Neural progenitor cell (in vitro differentiated cells): Measurements from ENCODE around the gene NKX6-1. TPM values are rescaled to one million over a fixed set of nuclear protein-coding genes. Genes with fewer than 3 reads are reported as not detected.

ENCODE experiments used
- DNase-seq: peaks from one replicate; pipeline ENCODE4 v3.0.0-alpha.2; 2016; ENCODE audit warnings: low spot score
- H2AFZ ChIP-seq: fragments of 200-600 bp; sonication (generic); replicated peaks from 2 replicates; pipeline ENCODE4 v1.6.1; 2016; ENCODE audit warnings: antibody characterized with exemption
- H3F3A ChIP-seq: fragments of 200-600 bp; sonication (generic); 2 replicates; pipeline ENCODE4 v1.6.1; 2016; ENCODE audit warnings: antibody characterized with exemption, low read depth
- H3K27ac ChIP-seq: fragments of 200-600 bp; sonication (generic); 2 replicates; pipeline ENCODE4 v1.5.1; 2016; ENCODE audit warnings: mild to moderate bottlenecking
- H3K27me3 ChIP-seq: fragments of 200-600 bp; sonication (generic); 2 replicates; pipeline ENCODE4 v1.6.1; 2016; ENCODE audit warnings: mild to moderate bottlenecking, moderate library complexity
- H3K36me3 ChIP-seq: fragments of 200-600 bp; sonication (generic); 2 replicates; pipeline ENCODE4 v1.5.1; 2016
- H3K4me1 ChIP-seq: fragments of 200-600 bp; sonication (generic); 2 replicates; pipeline ENCODE4 v1.6.1; 2016; ENCODE audit warnings: mixed run types
- H3K4me2 ChIP-seq: fragments of 200-600 bp; sonication (generic); 2 replicates; pipeline ENCODE4 v1.6.1; 2016
- H3K4me3 ChIP-seq: fragments of 200-600 bp; sonication (generic); 2 replicates; pipeline ENCODE4 v1.5.1; 2016
- H3K79me2 ChIP-seq: fragments of 200-600 bp; sonication (generic); 2 replicates; pipeline ENCODE4 v1.6.1; 2016; ENCODE audit warnings: low read depth
- H3K9ac ChIP-seq: fragments of 200-600 bp; sonication (generic); 2 replicates; pipeline ENCODE4 v1.6.1; 2016
- H3K9me3 ChIP-seq: fragments of 200-600 bp; sonication (generic); 2 replicates; pipeline ENCODE4 v1.5.1; 2016; ENCODE audit warnings: low read depth
- H4K20me1 ChIP-seq: fragments of 200-600 bp; sonication (generic); 2 replicates; pipeline ENCODE4 v1.6.1; 2016; ENCODE audit warnings: low read depth
- H3K27ac Mint-ChIP-seq: 3 replicates; pipeline ENCODE4 v1.8.0; 2021; ENCODE audit warnings: mixed read lengths
- H3K27me3 Mint-ChIP-seq: 2 replicates; pipeline ENCODE4 v1.8.0; 2022; ENCODE audit warnings: low read depth, mild to moderate bottlenecking, inconsistent platforms, moderate library complexity, mixed read lengths; ENCODE audit not compliant: insufficient read depth
- H3K36me3 Mint-ChIP-seq: 3 replicates; pipeline ENCODE4 v1.8.0; 2021; ENCODE audit warnings: mixed read lengths
- H3K4me1 Mint-ChIP-seq: 3 replicates; pipeline ENCODE4 v1.8.0; 2021; ENCODE audit warnings: mixed read lengths
- H3K4me3 Mint-ChIP-seq: 3 replicates; pipeline ENCODE4 v1.8.0; 2021; ENCODE audit warnings: mild to moderate bottlenecking, moderate library complexity, mixed read lengths
- H3K9me3 Mint-ChIP-seq: 3 replicates; pipeline ENCODE4 v1.8.0; 2020; ENCODE audit warnings: mixed read lengths
- CTCF ChIP-seq: fragments of 200-600 bp; sonication (generic); IDR thresholded peaks from 2 replicates; pipeline ENCODE4 v1.5.1; 2017; ENCODE audit warnings: antibody characterized with exemption, mild to moderate bottlenecking
- EZH2 ChIP-seq: fragments of 200-600 bp; sonication (generic); IDR thresholded peaks from 2 replicates; pipeline ENCODE4 v1.6.1; 2017; ENCODE audit warnings: antibody characterized with exemption, mild to moderate bottlenecking, moderate library complexity
- EZH2phosphoT487 ChIP-seq: fragments of 200-600 bp; sonication (generic); IDR thresholded peaks from 2 replicates; pipeline ENCODE4 v1.6.1; 2017; ENCODE audit warnings: antibody characterized with exemption
- total RNA-seq: library from RNA; depleted of rRNA; stranded (reverse); fragments of >200 nt; gene quantifications from 2 replicates; pipeline ENCODE4 v1.2.3, GENCODE V29; 2015; ENCODE audit warnings: low replicate concordance

Gene NKX6-1
- total RNA-seq, 1 donor from 2014 or later = 0.79 TPM

- Histone ChIP-seq H3K4me1 (peaks cover 25% of the 10 kb centered on the region), H3K4me3 (no peak overlapping the region), H3K36me3 (no peaks in the 10 kb centered on the region), H3K79me2 (no peaks in the 10 kb centered on the region), H3K27me3 (peaks cover 100% of the 10 kb centered on the region), H3K27ac (no peak overlapping the region), H4K20me1 (peaks cover 72% of the 10 kb centered on the region), H3K4me2 (no peak overlapping the region), H3F3A (peaks cover 44% of the 10 kb centered on the region), H2AFZ (no peak overlapping the region), H3K9me3 (no peaks in the 10 kb centered on the region), H3K9ac (no peak overlapping the region)
- TF ChIP-seq EZH2phosphoT487 (peak; percentile 23), EZH2 (peak; percentile 2), CTCF (no peak)
- no peaks in the 10 kb centered on the region for H3K9me3 Mint-ChIP-seq
- H3K27ac Mint-ChIP-seq = no peak overlapping the region
- no peak overlapping the region for H3K4me3 Mint-ChIP-seq
- peak; percentile 58 for DNase-seq
- H3K36me3 Mint-ChIP-seq = no peaks in the 10 kb centered on the region
- H3K4me1 Mint-ChIP-seq = peaks cover 33% of the 10 kb centered on the region
- H3K27me3 Mint-ChIP-seq = peaks cover 70% of the 10 kb centered on the region
These were observed 7.6 kb downstream of the NKX6-1 start for GRCh38 chr4:84491481-84491880.

- H3K9me3 ChIP-seq = no peaks in the 10 kb centered on the region
- H3K9ac ChIP-seq = no peak overlapping the region
- Mint-ChIP-seq H3K4me3 (no peak overlapping the region), H3K4me1 (peaks cover 27% of the 10 kb centered on the region), H3K36me3 (no peaks in the 10 kb centered on the region), H3K9me3 (no peaks in the 10 kb centered on the region), H3K27me3 (peaks cover 66% of the 10 kb centered on the region), H3K27ac (no peak overlapping the region)
- no peak overlapping the region for H2AFZ ChIP-seq
- H3K4me3 ChIP-seq = no peak overlapping the region
- no peak overlapping the region for H3K27ac ChIP-seq
- H4K20me1 ChIP-seq = peaks cover 64% of the 10 kb centered on the region
- H3F3A ChIP-seq = peaks cover 36% of the 10 kb centered on the region
- H3K4me1 ChIP-seq = peaks cover 17% of the 10 kb centered on the region
- H3K36me3 ChIP-seq = no peaks in the 10 kb centered on the region
- H3K79me2 ChIP-seq = no peaks in the 10 kb centered on the region
- DNase-seq = no peak
- TF ChIP-seq EZH2 (no peak), EZH2phosphoT487 (no peak), CTCF (no peak)
- no peak overlapping the region for H3K4me2 ChIP-seq
- peaks cover 100% of the 10 kb centered on the region for H3K27me3 ChIP-seq
These were observed 8.4 kb downstream of the NKX6-1 start for GRCh38 chr4:84490663-84491062.

GRCh38 chr4:84484236-84484635 is 14.9 kb downstream of the NKX6-1 start:
- peaks cover 53% of the 10 kb centered on the region for H3K27me3 Mint-ChIP-seq
- Histone ChIP-seq H2AFZ (no peak overlapping the region), H3K4me1 (peaks cover 10% of the 10 kb centered on the region), H3K79me2 (no peaks in the 10 kb centered on the region), H3K4me3 (no peak overlapping the region), H3K9me3 (no peaks in the 10 kb centered on the region), H3K9ac (no peak overlapping the region), H3F3A (peaks cover 19% of the 10 kb centered on the region), H3K36me3 (no peaks in the 10 kb centered on the region), H3K4me2 (no peak overlapping the region), H4K20me1 (peaks cover 26% of the 10 kb centered on the region), H3K27ac (no peak overlapping the region), H3K27me3 (peaks cover 100% of the 10 kb centered on the region)
- H3K4me3 Mint-ChIP-seq = peak overlapping the region; percentile 19
- TF ChIP-seq CTCF = no peak
- no peak for TF ChIP-seq EZH2
- no peak for TF ChIP-seq EZH2phosphoT487
- H3K36me3 Mint-ChIP-seq = peaks cover 1% of the 10 kb centered on the region
- peaks cover 5% of the 10 kb centered on the region for H3K9me3 Mint-ChIP-seq
- no peak for DNase-seq
- peaks cover 16% of the 10 kb centered on the region for H3K4me1 Mint-ChIP-seq
- no peak overlapping the region for H3K27ac Mint-ChIP-seq
